Naive thymus-derived CD4-positive, alpha-beta T cell (primary cell): ENCODE results near the gene ERI3. TPM values are rescaled to one million over a fixed set of nuclear protein-coding genes. Genes with fewer than 3 reads are reported as not detected.

Experiments
- ATAC-seq: fragments of 150-1000 bp; cut with Tn5 transposase; 2 replicates; pipeline ENCODE4 v1.10.0; 2021; ENCODE audit warnings: mild to moderate bottlenecking, moderate library complexity
- CTCF ChIA-PET: fragments of 350-600 bp; sonication (Branson Sonifier 250); formaldehyde crosslinking; loops from one replicate; lab custom pipeline; 2021; ENCODE audit warnings: antibody characterized with exemption; lab: Charles Lee
- POLR2A ChIA-PET: fragments of 350-600 bp; sonication (Branson Sonifier 250); formaldehyde crosslinking; loops from one replicate; lab custom pipeline; 2021; ENCODE audit warnings: antibody characterized with exemption, inconsistent platforms; lab: Charles Lee
- DNase-seq, 9 donors: peaks; one replicate each; pipeline versions ENCODE4 v3.0.0 to v3.0.0-alpha.2; 2020 to 2022; ENCODE audit warnings: mixed read lengths in 1 of 9
- H3K27ac ChIP-seq: one replicate; pipeline ENCODE4 v1.7.0; 2013; ENCODE audit warnings: mild to moderate bottlenecking, low read depth, low read length, moderate library complexity
- H3K27me3 ChIP-seq, 2 donors: one replicate each; pipeline ENCODE4 v1.7.0; 2013; ENCODE audit warnings: low read length in 2 of 2, mild to moderate bottlenecking in 2 of 2, moderate library complexity in 2 of 2; ENCODE audit not compliant: control insufficient read depth in 2 of 2, insufficient read depth in 2 of 2
- H3K36me3 ChIP-seq, 3 experiments: 1 replicate in 2 of 3; 2 replicates in 1 of 3; pipeline ENCODE4 v1.7.0; 2013; ENCODE audit warnings: low read length in 3 of 3, mild to moderate bottlenecking in 3 of 3, moderate library complexity in 1 of 3; ENCODE audit not compliant: insufficient read depth in 3 of 3, control insufficient read depth in 2 of 3
- H3K4me1 ChIP-seq, 2 donors: one replicate each; pipeline ENCODE4 v1.7.0; 2013; ENCODE audit warnings: low read length in 2 of 2, mild to moderate bottlenecking in 2 of 2, moderate library complexity in 1 of 2; ENCODE audit not compliant: control insufficient read depth in 2 of 2, insufficient read depth in 2 of 2
- H3K4me3 ChIP-seq: 2 replicates; pipeline ENCODE4 v1.7.0; 2013; ENCODE audit warnings: mild to moderate bottlenecking, low read length
- H3K9me3 ChIP-seq, 3 experiments: 1 replicate in 2 of 3; 2 replicates in 1 of 3; pipeline ENCODE4 v1.7.0; 2013; ENCODE audit warnings: low read length in 3 of 3; ENCODE audit not compliant: control insufficient read depth in 2 of 3
- H3K27ac Mint-ChIP-seq, 9 donors: one replicate each; pipeline ENCODE4 v1.8.0; 2020 to 2022; ENCODE audit warnings: mixed read lengths in 9 of 9, mild to moderate bottlenecking in 8 of 9, moderate library complexity in 5 of 9, inconsistent platforms in 2 of 9
- H3K27me3 Mint-ChIP-seq, 5 donors: one replicate each; pipeline ENCODE4 v1.8.0; 2021 to 2022; ENCODE audit warnings: mixed read lengths in 5 of 5, mild to moderate bottlenecking in 1 of 5
- H3K36me3 Mint-ChIP-seq, 5 donors: one replicate each; pipeline ENCODE4 v1.8.0; 2020 to 2022; ENCODE audit warnings: mixed read lengths in 5 of 5, mild to moderate bottlenecking in 3 of 5, inconsistent platforms in 1 of 5
- H3K4me1 Mint-ChIP-seq, 7 donors: one replicate each; pipeline ENCODE4 v1.8.0; 2020 to 2022; ENCODE audit warnings: mixed read lengths in 7 of 7, mild to moderate bottlenecking in 3 of 7, inconsistent platforms in 1 of 7
- H3K4me3 Mint-ChIP-seq, 10 donors: one replicate each; pipeline ENCODE4 v1.8.0; 2020 to 2022; ENCODE audit warnings: mild to moderate bottlenecking in 10 of 10, mixed read lengths in 10 of 10, moderate library complexity in 6 of 10, inconsistent platforms in 2 of 10
- H3K9me3 Mint-ChIP-seq, 11 donors: one replicate each; pipeline ENCODE4 v1.8.0; 2020 to 2022; ENCODE audit warnings: mixed read lengths in 11 of 11, mild to moderate bottlenecking in 4 of 11, inconsistent platforms in 1 of 11, moderate library complexity in 1 of 11
- intact Hi-C, 2 donors: fragments of 100-400 bp; cut with micrococcal nuclease; formaldehyde crosslinking; loops; one replicate each; pipeline ENCODE4 v1.15.1; 2023
- polyA plus RNA-seq, 2 donors: library from polyadenylated mRNA; unstranded; fragments of 300-500 nt; fragmentation: Illumina TruSeq; gene quantifications; one replicate each; pipeline ENCODE4 v1.2.3, GENCODE V29; 2021
- total RNA-seq, 6 experiments: library from RNA in 5 of 6; stranded (reverse) in 5 of 6; gene quantifications; 1 replicate in 5 of 6; 2 replicates in 1 of 6; pipeline ENCODE4 v1.2.3 and lab custom pipeline; 2021 to 2026

ERI3 gene
- total and polyA plus RNA-seq, 7 experiments from 2014 or later: 28.7 to 40.4 (median 36.2) TPM

- peaks cover 0 to 1% (median 0%) of the 10 kb centered on the region in 11 donors for H3K9me3 Mint-ChIP-seq
- peaks cover 0 to 5% (median 0%) of the 10 kb centered on the region in 3 experiments for H3K36me3 ChIP-seq
- H3K36me3 Mint-ChIP-seq: peaks cover 0 to 23% (median 0%) of the 10 kb centered on the region in 5 donors
- H3K27ac Mint-ChIP-seq: peak overlapping the region in 3 of 9 donors; percentile 52 to 65 (median 57)
- H3K4me1 Mint-ChIP-seq: peaks cover 9 to 29% (median 13%) of the 10 kb centered on the region in 7 donors
- ChIA-PET POLR2A (no interaction called here), CTCF (interaction anchor here (0.7 kb wide), 1 partner anchor 28 kb away, joined by 4 read pairs; no protein-coding TSS in a partner anchor)
- H3K4me1 ChIP-seq: peaks cover 0 to 7% of the 10 kb centered on the region in 2 donors
- peak; percentile 25 to 51 (median 33) for DNase-seq
- no peaks in the 10 kb centered on the region for H3K27me3 ChIP-seq
- ATAC-seq: peak; percentile 95
- H3K27me3 Mint-ChIP-seq: no peaks in the 10 kb centered on the region
- H3K27ac ChIP-seq: no peak overlapping the region
- intact Hi-C loops: loop anchor here in 1 of 2 donors (2.0 kb wide), 1 partner anchor 21 kb away; no protein-coding TSS in a partner anchor
- H3K9me3 ChIP-seq: no peaks in the 10 kb centered on the region
- H3K4me3 Mint-ChIP-seq: peak overlapping the region in 2 of 10 donors; percentile 31 to 43
- no peak overlapping the region for H3K4me3 ChIP-seq
Measured at GRCh38 chr1:44237721-44238457, 117.2 kb downstream of the ERI3 start.

- ATAC-seq (no peak), DNase-seq (no peak)
- no peaks in the 10 kb centered on the region for H3K27me3 Mint-ChIP-seq
- intact Hi-C loops: no loop called here
- Histone ChIP-seq H3K36me3 (peaks cover 0 to 15% (median 0%) of the 10 kb centered on the region in 3 experiments), H3K4me3 (no peak overlapping the region), H3K4me1 (peaks cover 0 to 7% of the 10 kb centered on the region in 2 donors), H3K9me3 (no peaks in the 10 kb centered on the region), H3K27me3 (no peaks in the 10 kb centered on the region), H3K27ac (no peak overlapping the region)
- peaks cover 7 to 29% (median 13%) of the 10 kb centered on the region in 7 donors for H3K4me1 Mint-ChIP-seq
- POLR2A ChIA-PET: no interaction called here
- H3K9me3 Mint-ChIP-seq: peaks cover 0 to 1% (median 0%) of the 10 kb centered on the region in 11 donors
- peaks cover 0 to 34% (median 0%) of the 10 kb centered on the region in 5 donors for H3K36me3 Mint-ChIP-seq
- CTCF ChIA-PET: interaction anchor here (0.7 to 0.8 kb wide), 2 partner anchors 19 to 29 kb away, joined by 3 to 4 read pairs; no protein-coding TSS in a partner anchor
- H3K4me3 Mint-ChIP-seq: no peak overlapping the region
- H3K27ac Mint-ChIP-seq: peak overlapping the region in 3 of 9 donors; percentile 12 to 65 (median 44)
Measured at GRCh38 chr1:44236490-44237272, 118.4 kb downstream of the ERI3 start.

- H3K9me3 ChIP-seq: no peaks in the 10 kb centered on the region
- ATAC-seq (no peak), DNase-seq (no peak)
- H3K36me3 ChIP-seq: peaks cover 0 to 17% (median 0%) of the 10 kb centered on the region in 3 experiments
- no peaks in the 10 kb centered on the region for H3K27me3 ChIP-seq
- H3K27ac ChIP-seq: no peak overlapping the region
- ChIA-PET CTCF (interaction anchor here (0.8 kb wide), 1 partner anchor 18 kb away, joined by 3 read pairs; no protein-coding TSS in a partner anchor), POLR2A (no interaction called here)
- Mint-ChIP-seq H3K27ac (peak overlapping the region in 1 of 9 donors; percentile 88), H3K4me3 (no peak overlapping the region), H3K9me3 (peaks cover 0 to 1% (median 0%) of the 10 kb centered on the region in 11 donors), H3K36me3 (peaks cover 0 to 36% (median under 1%) of the 10 kb centered on the region in 5 donors), H3K27me3 (no peaks in the 10 kb centered on the region), H3K4me1 (peaks cover 5 to 27% (median 13%) of the 10 kb centered on the region in 7 donors)
- intact Hi-C loops: no loop called here
- no peak overlapping the region for H3K4me3 ChIP-seq
- peaks cover 0 to 7% of the 10 kb centered on the region in 2 donors for H3K4me1 ChIP-seq
Measured at GRCh38 chr1:44235808-44236207, 119.2 kb downstream of the ERI3 start.

- Histone ChIP-seq H3K9me3 (no peaks in the 10 kb centered on the region), H3K4me1 (peaks cover 0 to 5% of the 10 kb centered on the region in 2 donors), H3K4me3 (no peak overlapping the region), H3K27me3 (no peaks in the 10 kb centered on the region), H3K27ac (no peak overlapping the region), H3K36me3 (peaks cover 0 to 15% (median 0%) of the 10 kb centered on the region in 3 experiments)
- no peaks in the 10 kb centered on the region for H3K27me3 Mint-ChIP-seq
- intact Hi-C loops: no loop called here
- H3K4me3 Mint-ChIP-seq: no peak overlapping the region
- peaks cover 2 to 18% (median 7%) of the 10 kb centered on the region in 7 donors for H3K4me1 Mint-ChIP-seq
- ATAC-seq (no peak), DNase-seq (no peak)
- peaks cover 0 to 47% (median 5%) of the 10 kb centered on the region in 5 donors for H3K36me3 Mint-ChIP-seq
- H3K27ac Mint-ChIP-seq: peak overlapping the region in 1 of 9 donors; percentile 66
- ChIA-PET POLR2A (interaction anchor here (0.6 kb wide), 1 partner anchor 19 kb away, joined by 3 read pairs; no protein-coding TSS in a partner anchor), CTCF (interaction anchor here (0.9 kb wide), 1 partner anchor 10 kb away, joined by 3 read pairs; no protein-coding TSS in a partner anchor)
- peaks cover 0 to 1% (median 0%) of the 10 kb centered on the region in 11 donors for H3K9me3 Mint-ChIP-seq
Measured at GRCh38 chr1:44233593-44233992, 121.5 kb downstream of the ERI3 start.

- ATAC-seq (no peak), DNase-seq (no peak)
- H3K4me1 ChIP-seq: no peaks in the 10 kb centered on the region
- peaks cover 0 to 15% (median 0%) of the 10 kb centered on the region in 3 experiments for H3K36me3 ChIP-seq
- no peak overlapping the region for H3K27ac ChIP-seq
- no peaks in the 10 kb centered on the region for H3K27me3 Mint-ChIP-seq
- H3K4me3 Mint-ChIP-seq: no peak overlapping the region
- peaks cover 0 to 6% (median 0%) of the 10 kb centered on the region in 7 donors for H3K4me1 Mint-ChIP-seq
- peaks cover 0 to 51% (median 17%) of the 10 kb centered on the region in 5 donors for H3K36me3 Mint-ChIP-seq
- no peak overlapping the region for H3K4me3 ChIP-seq
- POLR2A ChIA-PET: no interaction called here
- CTCF ChIA-PET: no interaction called here
- no peak overlapping the region for H3K27ac Mint-ChIP-seq
- no peaks in the 10 kb centered on the region for H3K9me3 ChIP-seq
- H3K9me3 Mint-ChIP-seq: peaks cover 0 to 7% (median 0%) of the 10 kb centered on the region in 11 donors
- intact Hi-C loops: no loop called here
- H3K27me3 ChIP-seq: no peaks in the 10 kb centered on the region
Measured at GRCh38 chr1:44230796-44231195, 124.3 kb downstream of the ERI3 start.

- no peak overlapping the region for H3K4me3 Mint-ChIP-seq
- H3K27me3 Mint-ChIP-seq: no peaks in the 10 kb centered on the region
- H3K4me1 ChIP-seq: no peaks in the 10 kb centered on the region
Measured at GRCh38 chr1:44229435-44230167, 125.5 kb downstream of the ERI3 start.

More at GRCh38 chr1:44229435-44230167, 125.5 kb downstream of the ERI3 start:
- Histone ChIP-seq H3K36me3 (peaks cover 0 to 15% (median 0%) of the 10 kb centered on the region in 3 experiments), H3K27me3 (no peaks in the 10 kb centered on the region), H3K4me3 (no peak overlapping the region), H3K27ac (no peak overlapping the region), H3K9me3 (no peaks in the 10 kb centered on the region)
- Mint-ChIP-seq H3K27ac (no peak overlapping the region), H3K9me3 (peaks cover 0 to 8% (median 0%) of the 10 kb centered on the region in 11 donors), H3K4me1 (peaks cover 0 to 6% (median 3%) of the 10 kb centered on the region in 7 donors), H3K36me3 (peaks cover 0 to 52% (median 17%) of the 10 kb centered on the region in 5 donors)
- POLR2A ChIA-PET: no interaction called here
- intact Hi-C loops: no loop called here
- DNase-seq (no peak), ATAC-seq (no peak)
- CTCF ChIA-PET: no interaction called here
